ENCODE data around the gene BDKRB2. TPM values are rescaled to one million over a fixed set of nuclear protein-coding genes. Genes with fewer than 3 reads are reported as not detected.

Gene BDKRB2
- total RNA-seq, 2 donors from 2014 or later: 1.1 to 3.8 TPM

DNA sequence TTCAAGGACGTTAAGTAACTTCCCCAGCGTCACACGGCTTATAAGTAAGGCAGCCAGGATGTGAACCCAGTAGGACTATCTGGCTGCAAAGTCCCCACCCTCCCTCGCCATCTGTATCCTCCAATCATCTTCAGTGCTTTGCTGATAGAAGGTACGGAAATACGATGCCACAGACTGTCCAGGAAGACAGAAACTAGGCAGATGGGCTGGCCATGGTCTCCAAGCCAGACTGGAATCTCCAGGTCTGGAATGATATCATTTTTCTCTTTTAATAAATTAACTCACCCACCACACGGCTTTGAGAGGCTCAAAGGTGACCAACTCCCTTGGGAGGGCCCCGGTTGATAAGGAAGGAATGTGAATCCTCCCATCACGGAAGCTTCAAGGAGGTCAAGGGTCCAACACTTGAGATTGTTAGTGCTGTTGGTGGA, 35.1 kb downstream of the BDKRB2 start:
- 80 to 86% methylated on average over 8 to 9 of the region's 9 CpGs for WGBS, 2 experiments (ENCODE audit: insufficient coverage in 1 of 2, insufficient read length in 1 of 2)
- peaks cover 6% of the 10 kb centered on the region for H3K4me1 ChIP-seq (ENCODE audit: control insufficient read depth, insufficient read depth, low read length)
- no peak overlapping the region for H3K27ac ChIP-seq (ENCODE audit: low read depth, low read length)
- H3K4me3 Mint-ChIP-seq: no peak overlapping the region
- no peak overlapping the region for H3K4me3 ChIP-seq (ENCODE audit: low read length)
- H3K27me3 ChIP-seq (ENCODE audit: control insufficient read depth, insufficient read depth, low read length, poor library complexity, severe bottlenecking): no peaks in the 10 kb centered on the region
- peaks cover 13% of the 10 kb centered on the region for H3K4me1 Mint-ChIP-seq
- H3K27ac Mint-ChIP-seq: no peak overlapping the region
- DNase-seq: no peak
- no peaks in the 10 kb centered on the region for H3K27me3 Mint-ChIP-seq (ENCODE audit: insufficient read depth)
- peaks cover 15% of the 10 kb centered on the region for H3K36me3 ChIP-seq (ENCODE audit: control insufficient read depth, insufficient read depth, low read length)
- H3K9ac ChIP-seq (ENCODE audit: extremely low read depth, low read length, poor library complexity, severe bottlenecking): no peak overlapping the region
- H3K9me3 Mint-ChIP-seq: peaks cover 7% of the 10 kb centered on the region
- TF ChIP-seq, protein P1, sequence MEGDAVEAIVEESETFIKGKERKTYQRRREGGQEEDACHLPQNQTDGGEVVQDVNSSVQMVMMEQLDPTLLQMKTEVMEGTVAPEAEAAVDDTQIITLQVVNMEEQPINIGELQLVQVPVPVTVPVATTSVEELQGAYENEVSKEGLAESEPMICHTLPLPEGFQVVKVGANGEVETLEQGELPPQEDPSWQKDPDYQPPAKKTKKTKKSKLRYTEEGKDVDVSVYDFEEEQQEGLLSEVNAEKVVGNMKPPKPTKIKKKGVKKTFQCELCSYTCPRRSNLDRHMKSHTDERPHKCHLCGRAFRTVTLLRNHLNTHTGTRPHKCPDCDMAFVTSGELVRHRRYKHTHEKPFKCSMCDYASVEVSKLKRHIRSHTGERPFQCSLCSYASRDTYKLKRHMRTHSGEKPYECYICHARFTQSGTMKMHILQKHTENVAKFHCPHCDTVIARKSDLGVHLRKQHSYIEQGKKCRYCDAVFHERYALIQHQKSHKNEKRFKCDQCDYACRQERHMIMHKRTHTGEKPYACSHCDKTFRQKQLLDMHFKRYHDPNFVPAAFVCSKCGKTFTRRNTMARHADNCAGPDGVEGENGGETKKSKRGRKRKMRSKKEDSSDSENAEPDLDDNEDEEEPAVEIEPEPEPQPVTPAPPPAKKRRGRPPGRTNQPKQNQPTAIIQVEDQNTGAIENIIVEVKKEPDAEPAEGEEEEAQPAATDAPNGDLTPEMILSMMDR (conservative IDR thresholded peaks at IDR 0.05): no peak
- H3K36me3 Mint-ChIP-seq (ENCODE audit: low read depth): peaks cover 38% of the 10 kb centered on the region
- H3K9me3 ChIP-seq (ENCODE audit: control insufficient read depth, low read length): no peaks in the 10 kb centered on the region

DNA sequence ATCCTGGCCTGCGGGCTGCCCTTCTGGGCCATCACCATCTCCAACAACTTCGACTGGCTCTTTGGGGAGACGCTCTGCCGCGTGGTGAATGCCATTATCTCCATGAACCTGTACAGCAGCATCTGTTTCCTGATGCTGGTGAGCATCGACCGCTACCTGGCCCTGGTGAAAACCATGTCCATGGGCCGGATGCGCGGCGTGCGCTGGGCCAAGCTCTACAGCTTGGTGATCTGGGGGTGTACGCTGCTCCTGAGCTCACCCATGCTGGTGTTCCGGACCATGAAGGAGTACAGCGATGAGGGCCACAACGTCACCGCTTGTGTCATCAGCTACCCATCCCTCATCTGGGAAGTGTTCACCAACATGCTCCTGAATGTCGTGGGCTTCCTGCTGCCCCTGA, 36.0 kb downstream of the BDKRB2 start:
- H3K4me3 Mint-ChIP-seq: no peak overlapping the region
- peaks cover 7% of the 10 kb centered on the region for H3K9me3 Mint-ChIP-seq
- peaks cover 15% of the 10 kb centered on the region for H3K36me3 ChIP-seq (ENCODE audit: control insufficient read depth, insufficient read depth, low read length)
- no peaks in the 10 kb centered on the region for H3K27me3 Mint-ChIP-seq (ENCODE audit: insufficient read depth)
- H3K4me1 Mint-ChIP-seq: peaks cover 7% of the 10 kb centered on the region
- no peak overlapping the region for H3K27ac ChIP-seq (ENCODE audit: low read depth, low read length)
- TF ChIP-seq, protein P1 (conservative IDR thresholded peaks at IDR 0.05): no peak
- H3K4me3 ChIP-seq (ENCODE audit: low read length): no peak overlapping the region
- 97% methylated on average over 17 to 18 of the region's 18 CpGs for whole genome bisulfite sequencing, 2 experiments (ENCODE audit: insufficient coverage in 1 of 2, insufficient read length in 1 of 2)
- peaks cover 6% of the 10 kb centered on the region for H3K4me1 ChIP-seq (ENCODE audit: control insufficient read depth, insufficient read depth, low read length)
- H3K36me3 Mint-ChIP-seq (ENCODE audit: low read depth): peaks cover 41% of the 10 kb centered on the region
- H3K9me3 ChIP-seq (ENCODE audit: control insufficient read depth, low read length): no peaks in the 10 kb centered on the region
- H3K27me3 ChIP-seq (ENCODE audit: control insufficient read depth, insufficient read depth, low read length, poor library complexity, severe bottlenecking): no peaks in the 10 kb centered on the region
- no peak overlapping the region for H3K27ac Mint-ChIP-seq
- no peak overlapping the region for H3K9ac ChIP-seq (ENCODE audit: extremely low read depth, low read length, poor library complexity, severe bottlenecking)
- no peak for DNase-seq

DNA sequence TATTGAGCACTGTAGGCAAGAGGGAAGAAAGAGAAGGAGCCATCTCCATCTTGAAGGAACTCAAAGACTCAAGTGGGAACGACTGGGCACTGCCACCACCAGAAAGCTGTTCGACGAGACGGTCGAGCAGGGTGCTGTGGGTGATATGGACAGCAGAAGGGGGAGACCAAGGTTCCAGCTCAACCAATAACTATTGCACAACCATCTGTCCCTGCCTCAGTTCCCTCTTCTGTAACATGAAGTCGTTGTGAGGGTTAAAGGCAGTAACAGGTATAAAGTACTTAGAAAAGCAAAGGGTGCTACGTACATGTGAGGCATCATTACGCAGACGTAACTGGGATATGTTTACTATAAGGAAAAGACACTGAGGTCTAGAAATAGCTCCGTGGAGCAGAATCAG, 37.5 kb downstream of the BDKRB2 start:
- 94 to 100% methylated on average over 5 to 10 of the region's 10 CpGs for WGBS, 2 experiments (ENCODE audit: insufficient coverage in 1 of 2, insufficient read length in 1 of 2)
- H3K27ac ChIP-seq (ENCODE audit: low read depth, low read length): no peak overlapping the region
- H3K27me3 ChIP-seq (ENCODE audit: control insufficient read depth, insufficient read depth, low read length, poor library complexity, severe bottlenecking): no peaks in the 10 kb centered on the region
- Mint-ChIP-seq H3K27me3 (ENCODE audit: insufficient read depth) (no peaks in the 10 kb centered on the region), H3K36me3 (ENCODE audit: low read depth) (peaks cover 41% of the 10 kb centered on the region), H3K27ac (no peak overlapping the region), H3K9me3 (peaks cover 7% of the 10 kb centered on the region), H3K4me1 (peaks cover 4% of the 10 kb centered on the region), H3K4me3 (no peak overlapping the region)
- no peak overlapping the region for H3K9ac ChIP-seq (ENCODE audit: extremely low read depth, low read length, poor library complexity, severe bottlenecking)
- TF ChIP-seq, protein P1 (conservative IDR thresholded peaks at IDR 0.05): no peak
- H3K36me3 ChIP-seq (ENCODE audit: control insufficient read depth, insufficient read depth, low read length): peaks cover 15% of the 10 kb centered on the region
- no peak overlapping the region for H3K4me3 ChIP-seq (ENCODE audit: low read length)
- H3K9me3 ChIP-seq (ENCODE audit: control insufficient read depth, low read length): no peaks in the 10 kb centered on the region
- no peak for DNase-seq
- H3K4me1 ChIP-seq (ENCODE audit: control insufficient read depth, insufficient read depth, low read length): peaks cover 6% of the 10 kb centered on the region
